ENCODE data around the gene HDLBP.
A peak's percentile ranks its signal among the peaks of the same experiment; 100 is the strongest.

The HDLBP gene

GRCh38 chr2:241194811-241195210, 120.7 kb downstream of the HDLBP start:
- Histone ChIP-seq H3K4me1 (ENCODE audit: insufficient read depth, poor library complexity, severe bottlenecking) (no peaks in the 10 kb centered on the region), H3K9me3 (ENCODE audit: severe bottlenecking) (no peaks in the 10 kb centered on the region), H3K4me3 (ENCODE audit: severe bottlenecking) (no peak overlapping the region), H3K27me3 (ENCODE audit: insufficient read depth, poor library complexity, severe bottlenecking) (no peaks in the 10 kb centered on the region), H3K36me3 (ENCODE audit: low read depth) (no peaks in the 10 kb centered on the region), H3K27ac (ENCODE audit: poor library complexity, severe bottlenecking) (no peak overlapping the region)
- DNase-seq (ENCODE audit: low spot score), result no peak
- no peak for ATAC-seq (ENCODE audit: low read depth)
- no peak for TF ChIP-seq CTCF (IDR thresholded peaks at IDR 0.05; ENCODE audit: poor library complexity, severe bottlenecking)

GRCh38 chr2:241193271-241193670, 122.2 kb downstream of the HDLBP start:
- Histone ChIP-seq H3K9me3 (ENCODE audit: severe bottlenecking) (no peaks in the 10 kb centered on the region), H3K4me3 (ENCODE audit: severe bottlenecking) (no peak overlapping the region), H3K27ac (ENCODE audit: poor library complexity, severe bottlenecking) (no peak overlapping the region), H3K27me3 (ENCODE audit: insufficient read depth, poor library complexity, severe bottlenecking) (no peaks in the 10 kb centered on the region), H3K36me3 (ENCODE audit: low read depth) (no peaks in the 10 kb centered on the region), H3K4me1 (ENCODE audit: insufficient read depth, poor library complexity, severe bottlenecking) (no peaks in the 10 kb centered on the region)
- DNase-seq (ENCODE audit: low spot score) (no peak), ATAC-seq (ENCODE audit: low read depth) (no peak)
- TF ChIP-seq CTCF (IDR thresholded peaks at IDR 0.05; ENCODE audit: poor library complexity, severe bottlenecking), result no peak

- no peak for TF ChIP-seq CTCF (IDR thresholded peaks at IDR 0.05; ENCODE audit: poor library complexity, severe bottlenecking)
- ATAC-seq (ENCODE audit: low read depth) (no peak), DNase-seq (ENCODE audit: low spot score) (peak; percentile 44)
- H3K9me3 ChIP-seq (ENCODE audit: severe bottlenecking), result no peaks in the 10 kb centered on the region
- no peaks in the 10 kb centered on the region for H3K36me3 ChIP-seq (ENCODE audit: low read depth)
- no peak overlapping the region for H3K27ac ChIP-seq (ENCODE audit: poor library complexity, severe bottlenecking)
- H3K4me1 ChIP-seq (ENCODE audit: insufficient read depth, poor library complexity, severe bottlenecking), result no peaks in the 10 kb centered on the region
- H3K4me3 ChIP-seq (ENCODE audit: severe bottlenecking), result no peak overlapping the region
- no peaks in the 10 kb centered on the region for H3K27me3 ChIP-seq (ENCODE audit: insufficient read depth, poor library complexity, severe bottlenecking)
Measured at GRCh38 chr2:241191081-241191480, 124.4 kb downstream of the HDLBP start.

- no peak for TF ChIP-seq CTCF (IDR thresholded peaks at IDR 0.05; ENCODE audit: poor library complexity, severe bottlenecking)
- Histone ChIP-seq H3K36me3 (ENCODE audit: low read depth) (no peaks in the 10 kb centered on the region), H3K27ac (ENCODE audit: poor library complexity, severe bottlenecking) (no peak overlapping the region), H3K4me3 (ENCODE audit: severe bottlenecking) (no peak overlapping the region), H3K4me1 (ENCODE audit: insufficient read depth, poor library complexity, severe bottlenecking) (no peaks in the 10 kb centered on the region), H3K27me3 (ENCODE audit: insufficient read depth, poor library complexity, severe bottlenecking) (no peaks in the 10 kb centered on the region), H3K9me3 (ENCODE audit: severe bottlenecking) (no peaks in the 10 kb centered on the region)
- peak; percentile 51 for DNase-seq (ENCODE audit: low spot score)
- no peak for ATAC-seq (ENCODE audit: low read depth)
Measured at GRCh38 chr2:241190291-241190981, 125.0 kb downstream of the HDLBP start.

- ATAC-seq (ENCODE audit: low read depth), result no peak
- Histone ChIP-seq H3K9me3 (ENCODE audit: severe bottlenecking) (no peaks in the 10 kb centered on the region), H3K4me1 (ENCODE audit: insufficient read depth, poor library complexity, severe bottlenecking) (no peaks in the 10 kb centered on the region), H3K36me3 (ENCODE audit: low read depth) (no peaks in the 10 kb centered on the region), H3K27me3 (ENCODE audit: insufficient read depth, poor library complexity, severe bottlenecking) (no peaks in the 10 kb centered on the region), H3K4me3 (ENCODE audit: severe bottlenecking) (no peak overlapping the region), H3K27ac (ENCODE audit: poor library complexity, severe bottlenecking) (no peak overlapping the region)
- no peak for TF ChIP-seq CTCF (IDR thresholded peaks at IDR 0.05; ENCODE audit: poor library complexity, severe bottlenecking)
- DNase-seq (ENCODE audit: low spot score), result peak; percentile 57
Measured at GRCh38 chr2:241189856-241190201, 125.6 kb downstream of the HDLBP start.

All from RWPE2 (cell line).